K562 (cell line): ENCODE results near the gene FLAD1. TPM values are rescaled to one million over a fixed set of nuclear protein-coding genes. Genes with fewer than 3 reads are reported as not detected.
A peak's percentile ranks its signal among the peaks of the same experiment; 100 is the strongest.

ENCODE experiments used
- ATAC-seq: fragments of 200-7000 bp; cut with Tn5 transposase; 3 replicates; pipeline ENCODE4 v1.9.1; 2020; ENCODE audit warnings: moderate library complexity
- BruUV-seq: library from RNA; stranded (reverse); fragments of 400-500 nt; replicated peaks from 2 replicates; lab custom pipeline; 2021; lab: Mats Ljungman, UMichigan
- CTCF ChIA-PET: fragments of 300-600 bp; formaldehyde crosslinking; extraction: SDS; loops from one replicate; lab custom pipeline; 2021; ENCODE audit warnings: low intra/inter-chr PET ratio; lab: Yijun Ruan, JAX
- POLR2A ChIA-PET: fragments of 300-600, 350-650 bp; sonication (Branson Sonifier 250); formaldehyde crosslinking; extraction: SDS; loops from one replicate; lab custom pipeline; 2021; ENCODE audit warnings: antibody characterized with exemption, inconsistent platforms; lab: Yijun Ruan, JAX
- DNase-seq, 4 experiments: peaks; one replicate each; pipeline versions ENCODE4 v3.0.0 to v3.0.0-alpha.2; 2011 to 2018; ENCODE audit warnings: low spot score in 3 of 4, mixed read lengths in 3 of 4; ENCODE audit errors: extremely low read depth in 1 of 4
- FAIRE-seq: peaks from 2 replicates; lab custom pipeline; 2011; peaks lifted over from hg19 to GRCh38; lab: Jason Lieb, UNC
- H2AFZ ChIP-seq: 2 replicates; pipeline ENCODE4 v1.6.0; 2011; ENCODE audit warnings: low read depth, low read length, control low read depth, inconsistent platforms
- H3K27ac ChIP-seq: fragments of 200-600 bp; 3 replicates; pipeline ENCODE4 v1.8.0; 2011; ENCODE audit warnings: low read depth, mild to moderate bottlenecking, control low read depth, inconsistent platforms, low read length, moderate library complexity, mixed read lengths; ENCODE audit errors: extremely low read depth
- H3K27me3 ChIP-seq, 2 experiments: fragments of 300-600 bp in 1 of 2; 2 replicates in 1 of 2; 3 replicates in 1 of 2; pipeline versions ENCODE4 v1.6.0 to v1.8.0; 2011; ENCODE audit warnings: inconsistent platforms in 2 of 2, low read length in 2 of 2, mild to moderate bottlenecking in 1 of 2, mixed read lengths in 1 of 2, moderate library complexity in 1 of 2; ENCODE audit not compliant: control insufficient read depth in 2 of 2, insufficient read depth in 2 of 2
- H3K36me3 ChIP-seq: fragments of 300-600 bp; 3 replicates; pipeline ENCODE4 v1.8.0; 2011; ENCODE audit warnings: mild to moderate bottlenecking, low read length, inconsistent platforms; ENCODE audit not compliant: control insufficient read depth, insufficient read depth
- H3K4me1 ChIP-seq, 2 experiments: fragments of 200-600 bp in 1 of 2; replicated peaks in 1 of 2; 2 replicates in 1 of 2; 3 replicates in 1 of 2; pipeline versions ENCODE4 v1.5.1 to v1.8.0; 2011; ENCODE audit warnings: inconsistent platforms in 2 of 2, low read length in 2 of 2, mild to moderate bottlenecking in 1 of 2, mixed read lengths in 1 of 2, moderate library complexity in 1 of 2; ENCODE audit not compliant: control insufficient read depth in 2 of 2, insufficient read depth in 2 of 2
- H3K4me2 ChIP-seq: 2 replicates; pipeline ENCODE4 v1.6.1; 2011; ENCODE audit warnings: low read length, control low read depth, inconsistent platforms, mixed read lengths; ENCODE audit not compliant: insufficient read depth
- H3K4me3 ChIP-seq: fragments of 200-600 bp; sonication (generic), shearing (Covaris generic); 2 replicates; pipeline ENCODE4 v1.5.1; 2016; ENCODE audit warnings: control low read depth, inconsistent platforms
- H3K79me2 ChIP-seq: fragments of 200-600 bp; 3 replicates; pipeline ENCODE4 v1.8.0; 2011; ENCODE audit warnings: low read length, inconsistent platforms; ENCODE audit not compliant: control insufficient read depth, insufficient read depth
- H3K9ac ChIP-seq, 2 experiments: 2 replicates each; pipeline versions ENCODE4 v1.6.0 to v1.6.1; 2011; ENCODE audit warnings: low read depth in 2 of 2, low read length in 2 of 2, control low read depth in 1 of 2, inconsistent platforms in 1 of 2, mild to moderate bottlenecking in 1 of 2, mixed read lengths in 1 of 2; ENCODE audit not compliant: insufficient read depth in 1 of 2
- H3K9me1 ChIP-seq: one replicate; pipeline ENCODE4 v1.6.0; 2011; ENCODE audit warnings: inconsistent platforms, mild to moderate bottlenecking, low read length, moderate library complexity; ENCODE audit not compliant: control insufficient read depth, insufficient read depth
- H3K9me3 ChIP-seq: replicated peaks from 2 replicates; pipeline ENCODE4 v1.5.1; 2011; ENCODE audit warnings: low read depth, low read length, inconsistent platforms; ENCODE audit not compliant: control insufficient read depth, insufficient read depth
- H4K20me1 ChIP-seq: replicated peaks from 2 replicates; pipeline ENCODE4 v1.6.1; 2011; ENCODE audit warnings: low read length, inconsistent platforms, mixed read lengths; ENCODE audit not compliant: control insufficient read depth, insufficient read depth
- ATF1 ChIP-seq, 2 experiments: fragments of 450-650 bp in 1 of 2; IDR thresholded peaks; 2 replicates each; pipeline ENCODE4 v1.6.1; 2016; ENCODE audit warnings: missing compliant biosample characterization in 1 of 2, missing genetic modification characterization in 1 of 2
- ATF3 ChIP-seq, 2 experiments: fragments of 450-650 bp in 1 of 2; sonication (generic) in 1 of 2; formaldehyde crosslinking in 1 of 2; IDR thresholded peaks in 1 of 2; conservative IDR thresholded peaks in 1 of 2; 2 replicates each; pipeline versions ENCODE4 v1.6.1 to v1.8.1; 2016 to 2023; ENCODE audit warnings: mild to moderate bottlenecking in 2 of 2, moderate library complexity in 2 of 2, inconsistent platforms in 1 of 2, missing genetic modification reagents in 1 of 2
- EP300 ChIP-seq: IDR thresholded peaks from 2 replicates; pipeline ENCODE4 v1.6.1; 2012; ENCODE audit warnings: low read length, improper control_type of control experiment
- FOSL1 ChIP-seq: fragments of 200-800 bp; sonication (Bioruptor generic); conservative IDR thresholded peaks from 2 replicates; pipeline ENCODE4 v1.6.1; 2016; ENCODE audit warnings: missing genetic modification characterization, missing compliant biosample characterization
- GABPB2 ChIP-seq: fragments of 250-450 bp; sonication (Bioruptor Pico); conservative IDR thresholded peaks from 2 replicates; pipeline ENCODE4 v1.5.1; 2021; ENCODE audit warnings: mild to moderate bottlenecking
- IFI16 ChIP-seq: fragments of 250-450 bp; sonication (Bioruptor Pico); IDR thresholded peaks from 2 replicates; pipeline ENCODE4 v2.1.2; 2022; ENCODE audit warnings: mild to moderate bottlenecking, inconsistent platforms
- JUND ChIP-seq, 2 experiments: IDR thresholded peaks; 2 replicates in 1 of 2; 3 replicates in 1 of 2; pipeline ENCODE4 v1.6.1; 2011; ENCODE audit warnings: borderline replicate concordance in 2 of 2, low read depth in 2 of 2, low read length in 2 of 2, improper control_type of control experiment in 1 of 2, missing biosample characterization in 1 of 2, missing genetic modification characterization in 1 of 2, missing genetic modification reagents in 1 of 2
- KAT2B ChIP-seq: IDR thresholded peaks from one replicate; pipeline ENCODE4 v1.6.1; 2012; ENCODE audit warnings: low read depth, mild to moderate bottlenecking, control low read depth, inconsistent platforms, low read length, moderate library complexity
- MECOM ChIP-seq: fragments of 250-450 bp; sonication (Bioruptor Pico); IDR thresholded peaks from 2 replicates; pipeline ENCODE4 v1.8.0; 2022; ENCODE audit warnings: inconsistent platforms
- POLR2A ChIP-seq: fragments of 450-650 bp; conservative IDR thresholded peaks from 2 replicates; pipeline ENCODE4 v1.6.1; 2016
- RBFOX2 ChIP-seq: fragments of 200-400 bp; formaldehyde crosslinking; IDR thresholded peaks from 2 replicates; pipeline ENCODE4 v1.6.1; 2017; ENCODE audit warnings: low read depth, mild to moderate bottlenecking, low read length, moderate library complexity
- ZBTB7A ChIP-seq: IDR thresholded peaks from 2 replicates; pipeline ENCODE4 v1.6.1; 2011; ENCODE audit warnings: low read depth, mild to moderate bottlenecking, low read length, moderate library complexity, borderline replicate concordance; ENCODE audit not compliant: control insufficient read depth
- ZNF561 ChIP-seq: fragments of 450-650 bp; formaldehyde crosslinking; conservative IDR thresholded peaks from 2 replicates; pipeline ENCODE4 v1.4.0; 2020; ENCODE audit warnings: mild to moderate bottlenecking, moderate library complexity
- WGBS: fragments of 100-300 bp; shearing (Covaris generic); methylation state at CpG from one replicate; pipeline ENCODE4 v1.1.6; 2016; ENCODE audit warnings: low coverage, mixed read lengths; ENCODE audit not compliant: insufficient coverage; ENCODE audit errors: missing lambda C conversion rate; 5-methylcytosine and 5-hydroxymethylcytosine counted together
- in situ Hi-C: fragments of 300-500 bp; cut with MboI; formaldehyde crosslinking; loops from 4 replicates; pipeline ENCODE4 v1.15.0; 2018; ENCODE audit warnings: inconsistent platforms, mixed read lengths
- intact Hi-C: fragments of 100-400 bp; cut with micrococcal nuclease; formaldehyde crosslinking; loops from 2 replicates; pipeline ENCODE4 v1.14.2; 2022
- polyA plus RNA-seq, 8 experiments: library from polyadenylated mRNA; depleted of rRNA in 4 of 8; stranded (reverse) in 5 of 8; unstranded in 3 of 8; fragments of >200 nt; fragmentation: Nextera tagmentation in 2 of 8; fragmentation: Illumina TruSeq in 1 of 8; extraction: Ambion mirVana in 2 of 8; extraction: Trizol in 1 of 8; gene quantifications; 2 replicates each; pipeline versions ENCODE4 v1.2.1 to v1.2.3, GENCODE V29; 2011 to 2014; ENCODE audit warnings: inconsistent platforms in 1 of 8, missing spikeins in 1 of 8
- total RNA-seq, 7 experiments: library from RNA; depleted of rRNA in 6 of 7; stranded (reverse); fragments of >200 nt in 6 of 7; fragmentation: Illumina TruSeq in 2 of 7; extraction: Trizol in 2 of 7; gene quantifications; 2 replicates each; pipeline versions ENCODE4 v1.2.1 to v1.2.3, GENCODE V29; 2011 to 2021; ENCODE audit warnings: low replicate concordance in 1 of 7
- TF ChIP-seq, protein P1 (sequence below), 3 experiments: IDR thresholded peaks in 2 of 3; conservative IDR thresholded peaks in 1 of 3; 2 replicates each; pipeline ENCODE4 v1.5.1; 2011 to 2012; ENCODE audit warnings: low read length in 3 of 3, mild to moderate bottlenecking in 3 of 3, control low read depth in 2 of 3, improper control_type of control experiment in 1 of 3, inconsistent platforms in 1 of 3, low read depth in 1 of 3, mixed read lengths in 1 of 3, moderate library complexity in 1 of 3; ENCODE audit not compliant: insufficient read depth in 2 of 3
- TF ChIP-seq, protein P2 (sequence below): fragments of 200-800 bp; sonication (Bioruptor generic); IDR thresholded peaks from 2 replicates; pipeline ENCODE4 v1.6.1; 2017; ENCODE audit warnings: missing genetic modification characterization, missing compliant biosample characterization

FLAD1 gene
- total and polyA plus RNA-seq, 9 of the 15 experiments (the other 6 are each of a cell fraction or from before 2014, with no cell fraction given): 24.9 to 85.8 (median 67.0) TPM

DNA sequence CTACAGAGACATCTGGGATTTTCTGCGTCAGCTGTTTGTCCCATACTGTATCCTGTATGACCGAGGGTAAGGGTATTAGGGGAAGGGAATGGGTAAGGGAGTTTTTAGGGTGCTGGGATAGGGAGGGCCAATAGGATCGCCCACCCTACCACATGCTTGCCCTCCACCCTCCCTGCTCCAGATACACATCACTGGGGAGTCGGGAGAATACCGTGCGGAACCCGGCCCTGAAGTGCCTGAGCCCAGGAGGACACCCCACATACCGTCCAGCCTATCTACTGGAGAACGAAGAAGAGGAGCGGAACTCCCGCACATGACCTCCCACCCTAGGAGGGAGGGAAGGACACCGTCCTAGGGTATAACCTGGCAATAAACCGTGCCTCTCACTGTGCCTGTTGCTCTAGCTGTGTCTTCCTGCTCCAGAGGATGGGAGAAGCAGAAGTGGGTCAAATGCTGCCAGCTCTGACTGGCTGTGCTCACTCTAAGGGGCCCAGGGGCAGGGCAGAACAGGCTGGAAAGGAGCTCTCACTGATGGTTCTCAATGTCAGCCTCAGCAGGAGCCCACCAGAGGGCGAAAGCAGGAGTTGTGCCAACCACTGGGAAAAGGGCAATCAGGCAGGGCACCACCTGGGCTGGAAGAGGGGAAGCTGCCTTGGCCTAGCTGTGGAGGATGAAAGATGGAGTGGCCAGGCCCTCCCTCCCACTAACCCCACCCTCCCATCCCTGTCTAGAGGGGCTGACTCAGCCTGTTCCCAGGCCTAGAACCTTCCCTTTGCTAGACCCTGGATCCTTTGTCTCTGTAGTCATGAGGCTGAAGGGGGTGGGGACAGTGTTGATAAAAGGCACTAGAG is 9.8 kb downstream of the FLAD1 start:
- ChIA-PET POLR2A (interaction anchor here (0.6 to 8.2 kb wide), 15 partner anchors 9 to 166 kb away, joined by 3 to 80 read pairs (median 5); partner anchors contain the start of genes CKS1B, FLAD1, PBXIP1 and PMVK), CTCF (no interaction called here)
- ATAC-seq (peak; percentile 85), FAIRE-seq (peak; percentile 67), DNase-seq (peak; percentile 63 to 88 (median 72))
- no peak overlapping the region for H2AFZ ChIP-seq
- peaks cover 36% of the 10 kb centered on the region for H3K36me3 ChIP-seq
- WGBS: 48% methylated on average over 14 of the region's 14 CpGs
- peaks cover 35 to 40% of the 10 kb centered on the region in 2 experiments for H3K4me1 ChIP-seq
- peaks cover 18% of the 10 kb centered on the region for H3K79me2 ChIP-seq
- no peaks in the 10 kb centered on the region for H3K9me3 ChIP-seq
- in situ Hi-C loops: no loop called here
- H3K27ac ChIP-seq: peak overlapping the region; percentile 73; the same call in 2 of the 3 replicates
- peak overlapping the region; percentile 47 for H3K4me2 ChIP-seq
- H3K9ac ChIP-seq: peak overlapping the region in 1 of 2 experiments; percentile 78; a peak in 3 of 4 replicates
- no peak overlapping the region for H3K4me3 ChIP-seq
- no peaks in the 10 kb centered on the region for H3K27me3 ChIP-seq
- no TSS peak for BruUV-seq
- H4K20me1 ChIP-seq: no peaks in the 10 kb centered on the region; the same call in 1 of the 2 replicates
- intact Hi-C loops: no loop called here
- H3K9me1 ChIP-seq: peaks cover 6% of the 10 kb centered on the region
- TF ChIP-seq MECOM: no peak
- TF ChIP-seq FOSL1 (tag): peak; percentile 66
- no peak for TF ChIP-seq ZNF561 (CRISPR knock-in tag)
- peak; percentile 84 for TF ChIP-seq JUND (IDR thresholded peaks at IDR 0.05; ENCODE audit: borderline replicate concordance, low read depth, low read length)
- peak; percentile 37; the same call in 1 of the 3 replicates for TF ChIP-seq JUND (tag; IDR thresholded peaks at IDR 0.05; ENCODE audit: borderline replicate concordance, low read depth, low read length)
- TF ChIP-seq IFI16 (CRISPR knock-in tag): no peak
- 0 out of 2 replicates have a peak, but pooled peaks have one; percentile 29 for TF ChIP-seq ATF3 (IDR thresholded peaks at IDR 0.05)
- TF ChIP-seq ATF3 (CRISPR knock-in tag; conservative IDR thresholded peaks at IDR 0.05): no peak
- TF ChIP-seq, protein P1, sequence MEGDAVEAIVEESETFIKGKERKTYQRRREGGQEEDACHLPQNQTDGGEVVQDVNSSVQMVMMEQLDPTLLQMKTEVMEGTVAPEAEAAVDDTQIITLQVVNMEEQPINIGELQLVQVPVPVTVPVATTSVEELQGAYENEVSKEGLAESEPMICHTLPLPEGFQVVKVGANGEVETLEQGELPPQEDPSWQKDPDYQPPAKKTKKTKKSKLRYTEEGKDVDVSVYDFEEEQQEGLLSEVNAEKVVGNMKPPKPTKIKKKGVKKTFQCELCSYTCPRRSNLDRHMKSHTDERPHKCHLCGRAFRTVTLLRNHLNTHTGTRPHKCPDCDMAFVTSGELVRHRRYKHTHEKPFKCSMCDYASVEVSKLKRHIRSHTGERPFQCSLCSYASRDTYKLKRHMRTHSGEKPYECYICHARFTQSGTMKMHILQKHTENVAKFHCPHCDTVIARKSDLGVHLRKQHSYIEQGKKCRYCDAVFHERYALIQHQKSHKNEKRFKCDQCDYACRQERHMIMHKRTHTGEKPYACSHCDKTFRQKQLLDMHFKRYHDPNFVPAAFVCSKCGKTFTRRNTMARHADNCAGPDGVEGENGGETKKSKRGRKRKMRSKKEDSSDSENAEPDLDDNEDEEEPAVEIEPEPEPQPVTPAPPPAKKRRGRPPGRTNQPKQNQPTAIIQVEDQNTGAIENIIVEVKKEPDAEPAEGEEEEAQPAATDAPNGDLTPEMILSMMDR (IDR thresholded peaks at IDR 0.05 in 2 of 3, conservative IDR thresholded peaks at IDR 0.05 in 1 of 3; ENCODE audit: insufficient read depth in 2 of 3, low read depth in 1 of 3, low read length in 3 of 3): peak in 2 of 3 experiments; percentile 7 to 13; a peak in 1 of 6 replicates
- TF ChIP-seq RBFOX2: peak; percentile 22; the same call in 1 of the 2 replicates
- TF ChIP-seq KAT2B: no peak
- TF ChIP-seq GABPB2 (CRISPR knock-in tag): no peak
- TF ChIP-seq ATF1 (CRISPR knock-in tag; IDR thresholded peaks at IDR 0.05): no peak
- TF ChIP-seq ATF1 (tag; IDR thresholded peaks at IDR 0.05): no peak
- TF ChIP-seq EP300: peak; percentile 18; the same call in 1 of the 2 replicates
- 0 out of 2 replicates have a peak, but pooled peaks have one; percentile 19 for TF ChIP-seq ZBTB7A
- TF ChIP-seq, protein P2, sequence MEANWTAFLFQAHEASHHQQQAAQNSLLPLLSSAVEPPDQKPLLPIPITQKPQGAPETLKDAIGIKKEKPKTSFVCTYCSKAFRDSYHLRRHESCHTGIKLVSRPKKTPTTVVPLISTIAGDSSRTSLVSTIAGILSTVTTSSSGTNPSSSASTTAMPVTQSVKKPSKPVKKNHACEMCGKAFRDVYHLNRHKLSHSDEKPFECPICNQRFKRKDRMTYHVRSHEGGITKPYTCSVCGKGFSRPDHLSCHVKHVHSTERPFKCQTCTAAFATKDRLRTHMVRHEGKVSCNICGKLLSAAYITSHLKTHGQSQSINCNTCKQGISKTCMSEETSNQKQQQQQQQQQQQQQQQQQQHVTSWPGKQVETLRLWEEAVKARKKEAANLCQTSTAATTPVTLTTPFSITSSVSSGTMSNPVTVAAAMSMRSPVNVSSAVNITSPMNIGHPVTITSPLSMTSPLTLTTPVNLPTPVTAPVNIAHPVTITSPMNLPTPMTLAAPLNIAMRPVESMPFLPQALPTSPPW: peak; percentile 46; the same call in 1 of the 2 replicates
- peak; percentile 39; the same call in 1 of the 2 replicates for TF ChIP-seq POLR2A
